Vagina (tissue), 2 donors: ENCODE measurements around the gene CKS1B. TPM values are rescaled to one million over a fixed set of nuclear protein-coding genes. Genes with fewer than 3 reads are reported as not detected.
A peak's percentile ranks its signal among the peaks of the same experiment; 100 is the strongest.
"Not testable (repeated sequence)": the region's sequence is repeated elsewhere in the genome, so short reads cannot be mapped to it uniquely, and the experiment has no call there.

Source experiments
- DNase-seq, 2 donors: peaks; one replicate each; pipeline ENCODE4 v3.0.0-alpha.2; 2017; ENCODE audit errors: extremely low spot score in 2 of 2
- H3K27ac ChIP-seq: fragments of 200-600 bp; sonication (generic); one replicate; pipeline ENCODE4 v1.5.1; 2019
- H3K27me3 ChIP-seq: fragments of 200-600 bp; sonication (generic); one replicate; pipeline ENCODE4 v1.5.1; 2019
- H3K36me3 ChIP-seq, 2 donors: fragments of 200-600 bp; sonication (generic); one replicate each; pipeline ENCODE4 v1.5.1; 2017 to 2019
- H3K4me1 ChIP-seq: fragments of 200-600 bp; sonication (generic); one replicate; pipeline ENCODE4 v1.5.1; 2019
- H3K4me3 ChIP-seq, 2 donors: fragments of 200-600 bp; sonication (generic); 1 replicate in 1 of 2; 2 replicates in 1 of 2; pipeline ENCODE4 v1.5.1; 2016 to 2019
- H3K9me3 ChIP-seq: fragments of 200-600 bp; sonication (generic); one replicate; pipeline ENCODE4 v1.5.1; 2019
- POLR2A ChIP-seq, 2 donors: fragments of 450-650 bp; IDR thresholded peaks; one replicate each; pipeline ENCODE4 v1.6.1; 2017; ENCODE audit warnings: antibody characterized with exemption in 2 of 2, mild to moderate bottlenecking in 2 of 2, moderate library complexity in 2 of 2
- POLR2AphosphoS5 ChIP-seq, 2 donors: sonication (generic); formaldehyde crosslinking; IDR thresholded peaks; one replicate each; pipeline ENCODE4 v1.9.0; 2017; ENCODE audit warnings: antibody characterized with exemption in 2 of 2, mild to moderate bottlenecking in 2 of 2, low read depth in 1 of 2; ENCODE audit not compliant: insufficient read depth in 1 of 2
- intact Hi-C: fragments of 100-400 bp; cut with DNase I; formaldehyde crosslinking; loops from one replicate; pipeline ENCODE4 v1.15.1; 2023
- total RNA-seq: library from RNA; depleted of rRNA; stranded (reverse); fragments of >200 nt; gene quantifications from one replicate; pipeline ENCODE4 v1.2.3, GENCODE V29; 2016
- TF ChIP-seq, protein P1 (sequence below), 3 experiments: fragments of 450-650 bp in 2 of 3; fragments of 200-600 bp in 1 of 3; sonication (generic) in 1 of 3; IDR thresholded peaks; one replicate each; pipeline ENCODE4 v1.5.1; 2017 to 2019; ENCODE audit warnings: antibody characterized with exemption in 3 of 3, mild to moderate bottlenecking in 2 of 3, moderate library complexity in 2 of 3

The CKS1B gene
- total RNA-seq, 1 donor from 2014 or later = 30.4 TPM

DNA sequence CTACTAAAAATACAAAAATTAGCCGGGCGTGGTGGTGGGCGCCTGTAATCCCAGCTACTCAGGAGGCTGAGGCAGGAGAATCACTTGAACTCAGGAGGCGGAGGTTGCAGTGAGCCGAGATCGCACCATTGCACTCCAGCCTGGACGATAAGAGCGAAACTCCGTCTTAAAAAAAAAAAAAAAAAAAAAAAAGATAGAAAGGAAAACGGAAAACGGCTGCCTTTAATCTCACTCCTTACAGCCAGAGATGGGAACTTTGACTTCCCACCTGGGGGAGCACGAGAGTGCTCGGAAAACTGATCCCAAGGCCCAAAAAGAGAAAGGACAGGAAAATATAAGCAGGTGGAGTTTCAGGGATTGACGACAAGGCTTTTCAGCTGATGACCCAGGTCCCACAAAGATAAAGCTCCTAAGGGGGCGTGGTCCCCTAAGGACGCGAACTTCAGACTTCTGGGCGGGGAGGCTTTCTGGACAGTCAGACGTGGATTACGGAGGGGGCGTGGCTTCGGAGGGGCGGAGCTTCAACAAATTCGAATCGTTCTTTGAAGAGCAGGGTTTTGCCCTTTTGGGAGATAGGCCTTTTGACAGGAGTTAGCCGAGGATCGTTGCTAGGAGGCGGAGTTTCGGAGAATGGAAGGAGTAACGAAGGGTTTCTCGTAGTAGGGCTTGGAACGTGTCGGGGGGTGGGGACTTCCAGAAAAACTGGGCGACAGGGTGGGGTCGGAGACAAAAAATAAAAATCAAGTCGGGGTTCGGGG lies 958 bp upstream of the CKS1B start:
- intact Hi-C loops = no loop called here
- peaks cover 49% of the 10 kb centered on the region for H3K4me1 ChIP-seq
- TF ChIP-seq, protein P1, sequence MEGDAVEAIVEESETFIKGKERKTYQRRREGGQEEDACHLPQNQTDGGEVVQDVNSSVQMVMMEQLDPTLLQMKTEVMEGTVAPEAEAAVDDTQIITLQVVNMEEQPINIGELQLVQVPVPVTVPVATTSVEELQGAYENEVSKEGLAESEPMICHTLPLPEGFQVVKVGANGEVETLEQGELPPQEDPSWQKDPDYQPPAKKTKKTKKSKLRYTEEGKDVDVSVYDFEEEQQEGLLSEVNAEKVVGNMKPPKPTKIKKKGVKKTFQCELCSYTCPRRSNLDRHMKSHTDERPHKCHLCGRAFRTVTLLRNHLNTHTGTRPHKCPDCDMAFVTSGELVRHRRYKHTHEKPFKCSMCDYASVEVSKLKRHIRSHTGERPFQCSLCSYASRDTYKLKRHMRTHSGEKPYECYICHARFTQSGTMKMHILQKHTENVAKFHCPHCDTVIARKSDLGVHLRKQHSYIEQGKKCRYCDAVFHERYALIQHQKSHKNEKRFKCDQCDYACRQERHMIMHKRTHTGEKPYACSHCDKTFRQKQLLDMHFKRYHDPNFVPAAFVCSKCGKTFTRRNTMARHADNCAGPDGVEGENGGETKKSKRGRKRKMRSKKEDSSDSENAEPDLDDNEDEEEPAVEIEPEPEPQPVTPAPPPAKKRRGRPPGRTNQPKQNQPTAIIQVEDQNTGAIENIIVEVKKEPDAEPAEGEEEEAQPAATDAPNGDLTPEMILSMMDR (IDR thresholded peaks at IDR 0.05) = peak in 1 of 3 experiments; percentile 8
- peak; percentile 14 to 56 for TF ChIP-seq POLR2A (IDR thresholded peaks at IDR 0.05)
- TF ChIP-seq POLR2AphosphoS5 (IDR thresholded peaks at IDR 0.05; ENCODE audit: insufficient read depth in 1 of 2, low read depth in 1 of 2) = peak in 1 of 2 donors; percentile 56

DNA sequence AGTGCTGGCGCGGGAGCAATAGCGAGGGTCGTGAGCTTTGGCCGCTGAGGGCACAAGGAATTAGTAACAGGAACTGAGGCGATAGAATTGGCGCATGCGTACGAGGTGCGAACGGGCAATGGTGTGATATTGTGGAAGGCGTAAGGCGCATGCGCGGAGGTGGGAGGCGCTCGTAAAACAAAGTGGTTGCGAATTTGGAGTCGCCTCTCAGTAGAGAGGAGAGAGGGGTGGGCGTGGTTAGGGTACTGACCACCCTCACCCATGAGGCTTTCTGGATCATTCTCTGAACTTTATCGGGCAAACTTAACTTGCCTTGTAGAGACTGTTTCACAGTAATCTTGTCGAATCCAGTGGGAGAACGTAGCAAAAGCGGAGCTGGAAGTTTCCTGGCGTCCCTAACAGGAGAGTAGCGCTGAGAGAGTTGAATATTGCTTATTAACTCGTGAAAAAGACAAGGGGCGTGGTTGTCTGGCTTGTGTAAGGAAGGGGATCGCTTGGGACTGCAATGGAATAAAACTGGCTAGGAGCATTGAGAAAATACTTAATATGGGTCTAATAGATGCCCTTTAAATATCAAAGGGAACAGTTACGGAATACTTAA lies 427 bp downstream of the CKS1B start:
- DNase-seq = no peak
- Histone ChIP-seq H3K36me3 (no peaks in the 10 kb centered on the region), H3K4me1 (peaks cover 35% of the 10 kb centered on the region), H3K27me3 (no peaks in the 10 kb centered on the region), H3K4me3 (peak overlapping the region; percentile 66 to 72), H3K27ac (peak overlapping the region; percentile 99), H3K9me3 (no peaks in the 10 kb centered on the region)
- TF ChIP-seq, protein P1 (IDR thresholded peaks at IDR 0.05) = no peak
- TF ChIP-seq POLR2A (IDR thresholded peaks at IDR 0.05) (peak in 1 of 2 donors; percentile 74), POLR2AphosphoS5 (IDR thresholded peaks at IDR 0.05; ENCODE audit: insufficient read depth in 1 of 2, low read depth in 1 of 2) (peak; percentile 75 to 87)
- intact Hi-C loops = no loop called here

More for the DNA sequence above, 958 bp upstream of the CKS1B start:
- Histone ChIP-seq H3K27me3 (no peaks in the 10 kb centered on the region), H3K9me3 (no peaks in the 10 kb centered on the region), H3K4me3 (peak overlapping the region; percentile 66 to 72), H3K36me3 (no peaks in the 10 kb centered on the region), H3K27ac (peak overlapping the region; percentile 99)
- peak in 1 of 2 donors; percentile 99 for DNase-seq

GRCh38 chr1:154975409-154976059 lies 1.1 kb downstream of the CKS1B start:
- peaks cover 29% of the 10 kb centered on the region for H3K4me1 ChIP-seq
- peak overlapping the region; percentile 66 to 72 for H3K4me3 ChIP-seq
- TF ChIP-seq POLR2A (IDR thresholded peaks at IDR 0.05) = no peak
- TF ChIP-seq POLR2AphosphoS5 (IDR thresholded peaks at IDR 0.05; ENCODE audit: insufficient read depth in 1 of 2, low read depth in 1 of 2) = no peak
- TF ChIP-seq, protein P1 (IDR thresholded peaks at IDR 0.05) = no peak
- H3K9me3 ChIP-seq = no peaks in the 10 kb centered on the region
- H3K27ac ChIP-seq = peak overlapping the region; percentile 99
- DNase-seq = no peak
- intact Hi-C loops = no loop called here
- no peaks in the 10 kb centered on the region for H3K27me3 ChIP-seq
- no peaks in the 10 kb centered on the region for H3K36me3 ChIP-seq

DNA sequence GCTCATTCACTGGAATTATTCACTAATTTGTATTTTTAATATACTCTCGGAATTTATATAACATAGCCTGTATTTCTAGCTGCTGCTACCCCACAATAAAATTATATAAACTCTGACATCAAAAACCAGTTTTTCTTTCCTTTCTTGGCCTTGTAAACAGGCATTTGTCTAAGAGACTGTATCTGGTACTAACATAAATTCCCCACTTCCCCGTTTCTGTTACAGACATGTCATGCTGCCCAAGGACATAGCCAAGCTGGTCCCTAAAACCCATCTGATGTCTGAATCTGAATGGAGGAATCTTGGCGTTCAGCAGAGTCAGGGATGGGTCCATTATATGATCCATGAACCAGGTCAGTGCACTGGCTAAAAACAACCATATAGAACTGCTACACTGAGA lies 3.3 kb downstream of the CKS1B start:
- H3K36me3 ChIP-seq, H3K27me3 ChIP-seq, H3K4me3 ChIP-seq, intact Hi-C loops, DNase-seq, H3K9me3 ChIP-seq, H3K27ac ChIP-seq: not testable (repeated sequence)
- H3K4me1 ChIP-seq = peaks cover 16% of the 10 kb centered on the region

GRCh38 chr1:154978360-154978759 lies 3.9 kb downstream of the CKS1B start:
- intact Hi-C loops = no loop called here

More at GRCh38 chr1:154978360-154978759, 3.9 kb downstream of the CKS1B start:
- Histone ChIP-seq H3K9me3 (no peaks in the 10 kb centered on the region), H3K27me3 (no peaks in the 10 kb centered on the region), H3K4me3 (no peak overlapping the region), H3K4me1 (peaks cover 10% of the 10 kb centered on the region), H3K36me3 (no peaks in the 10 kb centered on the region), H3K27ac (no peak overlapping the region)
- no peak for DNase-seq
- TF ChIP-seq, protein P1 (IDR thresholded peaks at IDR 0.05) = no peak
- TF ChIP-seq POLR2A (IDR thresholded peaks at IDR 0.05) (no peak), POLR2AphosphoS5 (IDR thresholded peaks at IDR 0.05; ENCODE audit: insufficient read depth in 1 of 2, low read depth in 1 of 2) (no peak)
